Neural progenitor cell (in vitro differentiated cells): Measurements from ENCODE around the gene LMLN. TPM values are rescaled to one million over a fixed set of nuclear protein-coding genes. Genes with fewer than 3 reads are reported as not detected.

Source experiments
- DNase-seq: peaks from one replicate; pipeline ENCODE4 v3.0.0-alpha.2; 2016; ENCODE audit warnings: low spot score
- H2AFZ ChIP-seq: fragments of 200-600 bp; sonication (generic); replicated peaks from 2 replicates; pipeline ENCODE4 v1.6.1; 2016; ENCODE audit warnings: antibody characterized with exemption
- H3F3A ChIP-seq: fragments of 200-600 bp; sonication (generic); 2 replicates; pipeline ENCODE4 v1.6.1; 2016; ENCODE audit warnings: antibody characterized with exemption, low read depth
- H3K27ac ChIP-seq: fragments of 200-600 bp; sonication (generic); 2 replicates; pipeline ENCODE4 v1.5.1; 2016; ENCODE audit warnings: mild to moderate bottlenecking
- H3K27me3 ChIP-seq: fragments of 200-600 bp; sonication (generic); 2 replicates; pipeline ENCODE4 v1.6.1; 2016; ENCODE audit warnings: mild to moderate bottlenecking, moderate library complexity
- H3K36me3 ChIP-seq: fragments of 200-600 bp; sonication (generic); 2 replicates; pipeline ENCODE4 v1.5.1; 2016
- H3K4me1 ChIP-seq: fragments of 200-600 bp; sonication (generic); 2 replicates; pipeline ENCODE4 v1.6.1; 2016; ENCODE audit warnings: mixed run types
- H3K4me2 ChIP-seq: fragments of 200-600 bp; sonication (generic); 2 replicates; pipeline ENCODE4 v1.6.1; 2016
- H3K4me3 ChIP-seq: fragments of 200-600 bp; sonication (generic); 2 replicates; pipeline ENCODE4 v1.5.1; 2016
- H3K79me2 ChIP-seq: fragments of 200-600 bp; sonication (generic); 2 replicates; pipeline ENCODE4 v1.6.1; 2016; ENCODE audit warnings: low read depth
- H3K9ac ChIP-seq: fragments of 200-600 bp; sonication (generic); 2 replicates; pipeline ENCODE4 v1.6.1; 2016
- H3K9me3 ChIP-seq: fragments of 200-600 bp; sonication (generic); 2 replicates; pipeline ENCODE4 v1.5.1; 2016; ENCODE audit warnings: low read depth
- H4K20me1 ChIP-seq: fragments of 200-600 bp; sonication (generic); 2 replicates; pipeline ENCODE4 v1.6.1; 2016; ENCODE audit warnings: low read depth
- H3K27ac Mint-ChIP-seq: 3 replicates; pipeline ENCODE4 v1.8.0; 2021; ENCODE audit warnings: mixed read lengths
- H3K27me3 Mint-ChIP-seq: 2 replicates; pipeline ENCODE4 v1.8.0; 2022; ENCODE audit warnings: low read depth, mild to moderate bottlenecking, inconsistent platforms, moderate library complexity, mixed read lengths; ENCODE audit not compliant: insufficient read depth
- H3K36me3 Mint-ChIP-seq: 3 replicates; pipeline ENCODE4 v1.8.0; 2021; ENCODE audit warnings: mixed read lengths
- H3K4me1 Mint-ChIP-seq: 3 replicates; pipeline ENCODE4 v1.8.0; 2021; ENCODE audit warnings: mixed read lengths
- H3K4me3 Mint-ChIP-seq: 3 replicates; pipeline ENCODE4 v1.8.0; 2021; ENCODE audit warnings: mild to moderate bottlenecking, moderate library complexity, mixed read lengths
- H3K9me3 Mint-ChIP-seq: 3 replicates; pipeline ENCODE4 v1.8.0; 2020; ENCODE audit warnings: mixed read lengths
- CTCF ChIP-seq: fragments of 200-600 bp; sonication (generic); IDR thresholded peaks from 2 replicates; pipeline ENCODE4 v1.5.1; 2017; ENCODE audit warnings: antibody characterized with exemption, mild to moderate bottlenecking
- EZH2 ChIP-seq: fragments of 200-600 bp; sonication (generic); IDR thresholded peaks from 2 replicates; pipeline ENCODE4 v1.6.1; 2017; ENCODE audit warnings: antibody characterized with exemption, mild to moderate bottlenecking, moderate library complexity
- EZH2phosphoT487 ChIP-seq: fragments of 200-600 bp; sonication (generic); IDR thresholded peaks from 2 replicates; pipeline ENCODE4 v1.6.1; 2017; ENCODE audit warnings: antibody characterized with exemption
- total RNA-seq: library from RNA; depleted of rRNA; stranded (reverse); fragments of >200 nt; gene quantifications from 2 replicates; pipeline ENCODE4 v1.2.3, GENCODE V29; 2015; ENCODE audit warnings: low replicate concordance

Gene LMLN
- total RNA-seq, 1 donor from 2014 or later: 11.2 TPM

- H3K4me1 Mint-ChIP-seq: no peaks in the 10 kb centered on the region
- H3K27me3 Mint-ChIP-seq: no peaks in the 10 kb centered on the region
- no peak overlapping the region for H3K4me3 Mint-ChIP-seq
- Histone ChIP-seq H3K79me2 (no peaks in the 10 kb centered on the region), H3K4me3 (no peak overlapping the region), H3K9me3 (no peaks in the 10 kb centered on the region), H3K9ac (no peak overlapping the region), H4K20me1 (no peaks in the 10 kb centered on the region), H3K36me3 (no peaks in the 10 kb centered on the region), H3K4me1 (no peaks in the 10 kb centered on the region), H2AFZ (no peak overlapping the region), H3K27ac (no peak overlapping the region), H3F3A (no peaks in the 10 kb centered on the region), H3K27me3 (no peaks in the 10 kb centered on the region), H3K4me2 (no peak overlapping the region)
- no peak for DNase-seq
- H3K36me3 Mint-ChIP-seq: peaks cover 14% of the 10 kb centered on the region
- no peaks in the 10 kb centered on the region for H3K9me3 Mint-ChIP-seq
- TF ChIP-seq CTCF: no peak
- H3K27ac Mint-ChIP-seq: no peak overlapping the region
These were observed 83.1 kb downstream of the LMLN start for GRCh38 chr3:198043119-198043518.

- H3K9ac ChIP-seq: no peak overlapping the region
- Mint-ChIP-seq H3K27ac (no peak overlapping the region), H3K4me1 (no peaks in the 10 kb centered on the region), H3K9me3 (peaks cover 8% of the 10 kb centered on the region), H3K36me3 (no peaks in the 10 kb centered on the region), H3K27me3 (peaks cover 4% of the 10 kb centered on the region), H3K4me3 (no peak overlapping the region)
- H4K20me1 ChIP-seq: no peaks in the 10 kb centered on the region
- H3K4me2 ChIP-seq: no peak overlapping the region
- no peaks in the 10 kb centered on the region for H3F3A ChIP-seq
- DNase-seq: no peak
- H3K27ac ChIP-seq: no peak overlapping the region
- no peak overlapping the region for H2AFZ ChIP-seq
- H3K36me3 ChIP-seq: no peaks in the 10 kb centered on the region
- H3K27me3 ChIP-seq: no peaks in the 10 kb centered on the region
- TF ChIP-seq EZH2 (no peak), EZH2phosphoT487 (no peak), CTCF (no peak)
- no peaks in the 10 kb centered on the region for H3K79me2 ChIP-seq
- no peaks in the 10 kb centered on the region for H3K4me1 ChIP-seq
- H3K4me3 ChIP-seq: no peak overlapping the region
- H3K9me3 ChIP-seq: no peaks in the 10 kb centered on the region
These were observed 86.3 kb downstream of the LMLN start for GRCh38 chr3:198046120-198046857.

GRCh38 chr3:198048445-198048844 lies 88.4 kb downstream of the LMLN start:
- Histone ChIP-seq H4K20me1 (no peaks in the 10 kb centered on the region), H3K4me1 (no peaks in the 10 kb centered on the region), H2AFZ (no peak overlapping the region), H3K9ac (no peak overlapping the region), H3F3A (no peaks in the 10 kb centered on the region), H3K4me3 (no peak overlapping the region), H3K79me2 (no peaks in the 10 kb centered on the region), H3K9me3 (no peaks in the 10 kb centered on the region), H3K27me3 (no peaks in the 10 kb centered on the region), H3K4me2 (no peak overlapping the region), H3K36me3 (no peaks in the 10 kb centered on the region), H3K27ac (no peak overlapping the region)
- Mint-ChIP-seq H3K4me1 (no peaks in the 10 kb centered on the region), H3K4me3 (no peak overlapping the region), H3K27me3 (peaks cover 8% of the 10 kb centered on the region), H3K9me3 (peaks cover 17% of the 10 kb centered on the region), H3K36me3 (no peaks in the 10 kb centered on the region), H3K27ac (no peak overlapping the region)
- DNase-seq: no peak
- TF ChIP-seq EZH2: no peak
- no peak for TF ChIP-seq EZH2phosphoT487
- TF ChIP-seq CTCF: no peak
